ENCODE data around the gene A1BG.

The A1BG gene

GRCh38 chr19:58338825-58339558 is 14.3 kb downstream of the A1BG start:
- Histone ChIP-seq H3K36me3 (peaks cover 54 to 94% (median 76%) of the 10 kb centered on the region in 11 experiments), H3K4me1 (peaks cover 8 to 30% (median 16%) of the 10 kb centered on the region in 10 experiments; a peak in 19 of 20 replicates), H3K4me2 (peak overlapping the region in 1 of 11 experiments; percentile 48; a peak in 3 of 22 replicates), H4K20me1 (peaks cover 0 to 40% (median 16%) of the 10 kb centered on the region in 11 experiments; a peak in 11 of 22 replicates), H3K9ac (no peak overlapping the region), H3K9me3 (replicated peaks in 1 of 11) (peaks cover 10 to 24% (median 18%) of the 10 kb centered on the region in 11 experiments; a peak in 19 of 22 replicates), H3K27ac (peak overlapping the region in 1 of 11 experiments; percentile 18; a peak in 1 of 22 replicates), H3K4me3 (no peak overlapping the region), H3K27me3 (no peaks in the 10 kb centered on the region)
- no peak for TF ChIP-seq Cebpa-rat (IDR thresholded peaks at IDR 0.05)

- Histone ChIP-seq H3K9ac (no peak overlapping the region), H3K9me3 (replicated peaks in 1 of 11) (peaks cover 10 to 18% (median 13%) of the 10 kb centered on the region in 11 experiments; a peak in 19 of 22 replicates), H3K4me1 (peaks cover 8 to 27% (median 14%) of the 10 kb centered on the region in 10 experiments; a peak in 19 of 20 replicates), H3K27me3 (no peaks in the 10 kb centered on the region), H3K36me3 (peaks cover 54 to 88% (median 72%) of the 10 kb centered on the region in 11 experiments), H3K27ac (no peak overlapping the region), H3K4me2 (no peak overlapping the region), H3K4me3 (no peak overlapping the region), H4K20me1 (peaks cover 0 to 40% (median 16%) of the 10 kb centered on the region in 11 experiments; a peak in 11 of 22 replicates)
- TF ChIP-seq Cebpa-rat (IDR thresholded peaks at IDR 0.05) = no peak
These were observed 15.0 kb downstream of the A1BG start for GRCh38 chr19:58338336-58338735.

- Histone ChIP-seq H3K4me2 (no peak overlapping the region), H3K27me3 (no peaks in the 10 kb centered on the region), H3K27ac (no peak overlapping the region), H4K20me1 (peaks cover 0 to 36% (median 14%) of the 10 kb centered on the region in 11 experiments; a peak in 11 of 22 replicates), H3K9me3 (replicated peaks in 1 of 11) (peaks cover 10 to 17% (median 12%) of the 10 kb centered on the region in 11 experiments; a peak in 19 of 22 replicates), H3K36me3 (peaks cover 54 to 73% (median 67%) of the 10 kb centered on the region in 11 experiments), H3K4me1 (peaks cover 4 to 26% (median 11%) of the 10 kb centered on the region in 10 experiments; a peak in 18 of 20 replicates), H3K4me3 (no peak overlapping the region), H3K9ac (no peak overlapping the region)
- TF ChIP-seq Cebpa-rat (IDR thresholded peaks at IDR 0.05) = no peak
These were observed 16.5 kb downstream of the A1BG start for GRCh38 chr19:58336820-58337219.

- no peak for TF ChIP-seq Cebpa-rat (IDR thresholded peaks at IDR 0.05)
- no peaks in the 10 kb centered on the region for H3K27me3 ChIP-seq
These were observed 17.1 kb downstream of the A1BG start for GRCh38 chr19:58336216-58336615.

GRCh38 chr19:58335630-58336029 is 17.7 kb downstream of the A1BG start:
- peaks cover 0 to 21% (median 11%) of the 10 kb centered on the region in 10 experiments; a peak in 16 of 20 replicates for H3K4me1 ChIP-seq
- peaks cover 43 to 61% (median 55%) of the 10 kb centered on the region in 11 experiments for H3K36me3 ChIP-seq
- no peak overlapping the region for H3K9ac ChIP-seq
- peaks cover 10 to 17% (median 12%) of the 10 kb centered on the region in 11 experiments; a peak in 19 of 22 replicates for H3K9me3 ChIP-seq (replicated peaks in 1 of 11)
- no peaks in the 10 kb centered on the region for H3K27me3 ChIP-seq
- H3K4me2 ChIP-seq = no peak overlapping the region
- H3K27ac ChIP-seq = no peak overlapping the region
- no peak overlapping the region for H3K4me3 ChIP-seq
- peaks cover 0 to 25% (median 10%) of the 10 kb centered on the region in 11 experiments; a peak in 6 of 22 replicates for H4K20me1 ChIP-seq
- TF ChIP-seq Cebpa-rat (IDR thresholded peaks at IDR 0.05) = no peak

More at GRCh38 chr19:58336216-58336615, 17.1 kb downstream of the A1BG start:
- no peak overlapping the region for H3K27ac ChIP-seq
- peaks cover 0 to 30% (median 14%) of the 10 kb centered on the region in 11 experiments; a peak in 8 of 22 replicates for H4K20me1 ChIP-seq
- H3K36me3 ChIP-seq = peaks cover 49 to 67% (median 61%) of the 10 kb centered on the region in 11 experiments
- H3K4me2 ChIP-seq = no peak overlapping the region
- H3K4me3 ChIP-seq = no peak overlapping the region
- peaks cover 0 to 24% (median 11%) of the 10 kb centered on the region in 10 experiments; a peak in 16 of 20 replicates for H3K4me1 ChIP-seq
- H3K9me3 ChIP-seq (replicated peaks in 1 of 11) = peaks cover 10 to 17% (median 12%) of the 10 kb centered on the region in 11 experiments; a peak in 19 of 22 replicates
- H3K9ac ChIP-seq = no peak overlapping the region

GRCh38 chr19:58334691-58335249 is 18.5 kb downstream of the A1BG start:
- Histone ChIP-seq H4K20me1 (peaks cover 0 to 23% (median 9%) of the 10 kb centered on the region in 11 experiments; a peak in 4 of 22 replicates), H3K9me3 (replicated peaks in 1 of 11) (peaks cover 10 to 17% (median 12%) of the 10 kb centered on the region in 11 experiments; a peak in 19 of 22 replicates), H3K27ac (no peak overlapping the region; a peak in 1 of 22 replicates), H3K36me3 (peaks cover 41 to 55% (median 50%) of the 10 kb centered on the region in 11 experiments), H3K4me2 (no peak overlapping the region; a peak in 1 of 22 replicates), H3K9ac (peak overlapping the region in 1 of 11 experiments; percentile 6; a peak in 1 of 22 replicates), H3K4me1 (peaks cover 0 to 17% (median 6%) of the 10 kb centered on the region in 10 experiments; a peak in 17 of 20 replicates), H3K27me3 (no peaks in the 10 kb centered on the region), H3K4me3 (no peak overlapping the region)
- TF ChIP-seq Cebpa-rat (IDR thresholded peaks at IDR 0.05) = no peak

- H3K4me2 ChIP-seq = no peak overlapping the region
- H4K20me1 ChIP-seq = peaks cover 0 to 19% (median 7%) of the 10 kb centered on the region in 11 experiments; a peak in 8 of 22 replicates
- no peaks in the 10 kb centered on the region for H3K9me3 ChIP-seq (replicated peaks in 1 of 11)
- TF ChIP-seq Cebpa-rat (IDR thresholded peaks at IDR 0.05) = no peak
- no peak overlapping the region for H3K9ac ChIP-seq
- no peak overlapping the region for H3K4me3 ChIP-seq
- H3K27me3 ChIP-seq = no peaks in the 10 kb centered on the region
- H3K27ac ChIP-seq = no peak overlapping the region
- H3K36me3 ChIP-seq = peaks cover 20 to 35% (median 29%) of the 10 kb centered on the region in 11 experiments
- peaks cover 18 to 31% (median 22%) of the 10 kb centered on the region in 10 experiments for H3K4me1 ChIP-seq
These were observed 20.6 kb downstream of the A1BG start for GRCh38 chr19:58332697-58333096.

GRCh38 chr19:58330458-58330857 is 22.8 kb downstream of the A1BG start:
- TF ChIP-seq Cebpa-rat (IDR thresholded peaks at IDR 0.05) = no peak
- peaks cover 6 to 15% (median 11%) of the 10 kb centered on the region in 11 experiments; a peak in 19 of 22 replicates for H3K36me3 ChIP-seq
- H3K4me2 ChIP-seq = 0 out of 22 replicates have a peak overlapping the region, but pooled peaks of 1 of the 11 experiments have one; percentile 9
- peak overlapping the region in 1 of 11 experiments; percentile 9; a peak in 1 of 22 replicates for H3K9ac ChIP-seq
- peaks cover 0 to 19% (median 8%) of the 10 kb centered on the region in 11 experiments; a peak in 7 of 22 replicates for H4K20me1 ChIP-seq
- H3K27me3 ChIP-seq = no peaks in the 10 kb centered on the region
- H3K9me3 ChIP-seq (replicated peaks in 1 of 11) = no peaks in the 10 kb centered on the region
- H3K4me3 ChIP-seq = no peak overlapping the region
- peaks cover 27 to 35% (median 31%) of the 10 kb centered on the region in 10 experiments for H3K4me1 ChIP-seq
- no peak overlapping the region for H3K27ac ChIP-seq
